ENCODE measurements around the gene DVL1. TPM values are rescaled to one million over a fixed set of nuclear protein-coding genes. Genes with fewer than 3 reads are reported as not detected.

Gene DVL1
- total RNA-seq, 4 donors from 2014 or later: 26.2 to 80.3 (median 39.5) TPM

DNA sequence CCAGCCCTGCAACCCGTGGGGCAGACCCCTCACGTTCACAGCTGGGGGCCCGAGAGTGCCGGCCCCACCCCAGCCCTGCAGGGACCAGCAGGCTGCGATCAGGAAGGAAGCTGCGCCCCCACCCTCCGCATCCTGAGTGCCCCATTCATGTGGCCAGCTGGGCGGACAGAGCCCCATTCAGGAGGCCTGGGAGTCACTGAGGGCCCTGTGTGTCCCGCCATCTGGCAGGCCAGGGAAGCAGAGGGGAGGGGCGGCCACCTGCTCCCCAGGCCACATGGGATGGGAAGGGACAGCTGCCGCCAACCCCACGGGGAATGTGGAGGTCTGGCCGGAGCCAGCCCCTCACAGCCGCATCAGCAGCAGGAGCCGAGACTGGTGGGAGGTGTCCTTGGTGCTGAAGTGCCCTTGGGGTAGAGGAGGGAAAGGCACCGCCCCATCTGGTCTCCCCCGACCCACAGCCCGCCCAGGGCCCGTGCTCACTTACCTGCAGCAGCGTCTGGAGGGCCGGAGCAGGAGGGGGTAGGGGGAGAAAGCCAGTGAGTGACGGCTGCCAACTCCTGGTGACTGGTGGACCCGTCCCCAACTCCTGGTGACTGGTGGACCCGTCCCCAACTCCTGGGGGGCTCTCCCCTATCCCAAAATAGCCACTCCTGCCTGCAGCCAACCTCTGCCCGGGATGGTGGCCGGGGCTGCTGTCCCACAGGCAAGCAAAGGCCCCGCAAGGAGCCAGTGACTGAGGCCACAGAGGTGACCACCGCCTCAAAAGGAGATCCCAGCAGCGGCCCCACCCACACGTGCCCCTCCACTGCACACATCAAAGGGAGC lies 50.1 kb downstream of the DVL1 start:
- TF ChIP-seq, protein P1, sequence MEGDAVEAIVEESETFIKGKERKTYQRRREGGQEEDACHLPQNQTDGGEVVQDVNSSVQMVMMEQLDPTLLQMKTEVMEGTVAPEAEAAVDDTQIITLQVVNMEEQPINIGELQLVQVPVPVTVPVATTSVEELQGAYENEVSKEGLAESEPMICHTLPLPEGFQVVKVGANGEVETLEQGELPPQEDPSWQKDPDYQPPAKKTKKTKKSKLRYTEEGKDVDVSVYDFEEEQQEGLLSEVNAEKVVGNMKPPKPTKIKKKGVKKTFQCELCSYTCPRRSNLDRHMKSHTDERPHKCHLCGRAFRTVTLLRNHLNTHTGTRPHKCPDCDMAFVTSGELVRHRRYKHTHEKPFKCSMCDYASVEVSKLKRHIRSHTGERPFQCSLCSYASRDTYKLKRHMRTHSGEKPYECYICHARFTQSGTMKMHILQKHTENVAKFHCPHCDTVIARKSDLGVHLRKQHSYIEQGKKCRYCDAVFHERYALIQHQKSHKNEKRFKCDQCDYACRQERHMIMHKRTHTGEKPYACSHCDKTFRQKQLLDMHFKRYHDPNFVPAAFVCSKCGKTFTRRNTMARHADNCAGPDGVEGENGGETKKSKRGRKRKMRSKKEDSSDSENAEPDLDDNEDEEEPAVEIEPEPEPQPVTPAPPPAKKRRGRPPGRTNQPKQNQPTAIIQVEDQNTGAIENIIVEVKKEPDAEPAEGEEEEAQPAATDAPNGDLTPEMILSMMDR (IDR thresholded peaks at IDR 0.05; ENCODE audit: low read depth): no peak

DNA sequence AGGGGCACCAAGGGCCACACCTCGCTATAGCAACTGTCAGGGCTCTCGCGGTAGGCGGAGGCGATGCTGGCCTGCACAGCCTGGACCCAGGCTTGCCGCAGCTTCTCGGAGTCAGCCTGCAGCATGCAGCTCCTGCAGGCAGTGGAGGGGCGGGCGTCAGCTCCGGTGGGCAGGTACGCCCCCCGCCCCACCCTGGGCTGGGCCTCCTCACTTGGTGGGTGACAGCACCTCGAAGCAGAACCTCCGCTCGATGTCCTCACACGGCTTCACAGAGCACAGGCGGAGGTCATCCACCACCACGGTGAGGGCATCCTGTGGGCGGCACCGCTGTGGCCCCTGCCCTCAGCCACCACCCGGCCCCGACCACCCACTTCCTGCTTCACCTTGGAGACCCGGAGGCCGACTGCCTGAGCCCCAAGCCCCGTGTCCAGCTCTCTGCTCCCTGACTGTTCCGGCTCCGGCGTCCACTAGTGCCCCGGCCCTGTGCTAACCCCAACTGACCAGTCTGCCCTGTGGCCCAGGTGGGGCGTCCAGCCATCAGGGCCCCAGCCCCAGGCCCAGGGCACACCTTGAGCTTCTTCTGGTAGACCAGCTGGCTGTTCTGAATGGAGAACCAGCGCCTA lies 51.3 kb downstream of the DVL1 start:
- TF ChIP-seq, protein P1 (IDR thresholded peaks at IDR 0.05; ENCODE audit: low read depth): no peak

DNA sequence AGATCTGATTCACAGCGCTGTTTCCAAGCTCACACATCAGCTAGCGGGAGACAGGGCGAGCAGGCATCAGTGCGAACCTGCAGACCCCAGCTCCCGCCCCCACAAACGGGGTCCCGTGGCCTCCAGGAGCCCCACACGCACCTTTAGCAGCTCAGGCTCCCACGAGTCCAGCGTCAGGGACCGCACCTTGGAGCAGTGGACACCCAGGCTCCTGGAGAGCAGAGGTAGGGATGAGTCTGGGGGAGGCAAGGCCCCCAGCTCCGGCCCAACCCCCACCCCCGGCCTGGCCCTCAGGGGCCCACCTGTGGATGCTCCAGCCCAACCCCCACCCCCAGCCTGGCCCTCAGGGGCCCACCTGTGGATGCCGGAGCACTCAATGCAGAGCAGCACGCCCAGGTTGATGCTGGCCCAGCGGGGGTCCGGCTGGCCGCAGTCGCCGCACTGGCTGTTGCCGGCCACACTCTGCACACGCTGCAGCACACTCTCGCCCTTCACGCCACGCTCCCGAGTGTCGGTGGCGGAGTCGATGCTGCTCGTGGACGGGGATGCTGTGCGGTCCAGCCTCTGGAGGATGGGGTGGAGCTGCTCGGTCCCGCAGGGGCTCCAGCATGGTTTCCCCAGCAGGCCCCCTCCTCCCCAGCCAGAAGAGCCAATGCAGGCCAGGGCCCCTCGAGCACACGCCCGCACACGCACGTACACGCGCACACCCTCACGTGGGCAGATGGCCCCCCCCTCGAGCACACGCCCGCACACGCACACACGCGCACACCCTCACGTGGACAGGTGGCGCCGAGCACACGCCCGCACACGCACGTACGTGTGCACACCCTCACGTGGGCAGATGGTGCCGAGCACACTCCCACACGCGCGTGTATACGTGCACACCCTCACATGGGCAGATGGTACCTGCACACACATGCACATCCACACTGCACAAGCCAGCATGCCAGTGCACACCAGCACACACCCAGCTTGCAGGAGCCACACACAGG lies 52.9 kb downstream of the DVL1 start:
- TF ChIP-seq, protein P1 (IDR thresholded peaks at IDR 0.05; ENCODE audit: low read depth): no peak

DNA sequence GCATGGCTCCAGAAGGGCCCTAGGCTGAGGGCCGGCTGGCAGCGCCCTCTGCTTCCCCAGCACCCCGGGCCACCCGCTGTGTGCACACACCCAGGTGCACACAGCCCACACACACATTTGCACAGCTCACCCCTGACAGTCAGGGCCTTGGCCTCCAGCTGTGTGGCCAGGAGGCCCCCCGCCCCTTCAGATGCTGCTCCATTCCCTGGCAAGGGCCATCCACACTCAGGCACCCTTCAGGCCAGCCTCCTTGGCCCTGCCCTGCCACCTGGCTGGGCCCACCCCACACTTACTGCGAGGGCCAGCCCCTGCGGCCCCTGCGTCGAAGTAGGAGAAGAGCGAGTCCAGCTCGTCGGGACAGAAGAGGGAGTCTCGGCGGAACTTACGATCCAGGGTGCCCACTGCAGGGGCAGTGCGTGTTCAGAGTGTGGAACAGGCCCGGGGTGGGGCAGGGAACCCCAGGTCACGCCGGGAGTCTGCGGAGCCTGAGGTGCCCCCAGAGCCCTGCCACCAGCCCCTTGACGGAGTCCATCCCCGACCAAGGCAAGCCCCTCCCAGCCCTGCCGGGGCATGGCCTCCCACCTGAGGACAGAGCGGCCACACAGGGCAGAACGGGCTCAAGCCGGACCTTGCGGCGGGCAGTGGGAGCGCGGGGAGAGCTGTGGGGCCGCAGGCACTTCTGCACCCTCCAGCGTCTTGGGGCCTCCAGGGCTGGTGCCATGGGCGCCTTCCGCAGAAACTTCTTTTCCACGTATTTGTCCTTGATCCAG lies 53.9 kb downstream of the DVL1 start:
- TF ChIP-seq, protein P1 (IDR thresholded peaks at IDR 0.05; ENCODE audit: low read depth): no peak

DNA sequence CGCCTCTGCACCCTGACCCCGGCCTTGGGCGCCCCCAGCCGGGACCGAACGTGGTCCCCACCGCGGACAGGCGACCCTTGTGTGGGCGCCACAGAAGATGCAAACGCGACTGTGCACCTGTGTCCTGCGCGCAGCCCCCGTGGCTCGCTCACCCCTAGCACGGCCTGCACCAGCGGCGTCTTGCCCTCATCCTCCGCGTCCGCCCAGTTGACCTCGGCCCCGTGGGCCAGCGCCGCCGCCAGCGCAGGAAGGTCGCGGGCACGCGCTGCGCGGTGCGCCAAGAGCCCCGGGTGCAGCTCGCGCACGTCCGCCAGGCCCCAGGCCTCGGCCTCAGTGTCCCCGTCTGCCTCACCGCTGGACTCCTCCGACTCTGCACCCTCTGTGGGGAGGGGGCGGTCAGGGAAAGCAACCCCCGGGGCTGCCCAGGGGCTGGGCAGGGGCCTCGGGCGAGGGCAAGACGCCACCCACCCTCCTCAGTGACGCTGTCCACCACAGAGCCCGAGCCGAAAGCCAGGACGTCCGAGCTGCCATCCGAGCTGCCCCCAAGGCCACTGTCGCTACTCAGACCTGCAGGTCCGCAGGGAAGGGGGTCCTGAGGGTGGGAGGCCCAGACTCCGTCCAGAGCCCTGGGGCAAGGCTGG lies 54.8 kb downstream of the DVL1 start:
- TF ChIP-seq, protein P1 (IDR thresholded peaks at IDR 0.05; ENCODE audit: low read depth): no peak
